ENCODE results near the gene DDOST.

DNA sequence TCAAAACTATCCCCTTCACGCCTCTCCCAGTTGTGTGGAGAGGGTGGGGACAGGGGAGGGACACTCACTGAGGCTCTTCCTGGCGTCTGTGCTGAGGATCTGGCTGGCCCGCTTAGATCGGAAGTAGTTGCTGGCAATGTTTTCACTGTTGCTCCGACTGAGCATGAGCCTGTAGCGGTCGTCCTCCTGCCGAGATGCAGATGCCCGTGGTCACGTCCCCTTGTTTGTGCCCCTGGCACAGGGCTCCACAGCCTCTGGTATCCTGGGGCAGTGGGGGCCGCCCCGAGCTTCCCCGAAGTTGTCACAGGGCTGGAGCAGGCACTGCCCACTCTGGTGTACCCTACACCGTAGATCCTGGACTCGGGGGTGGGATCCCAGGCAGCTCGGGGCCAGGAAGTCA is 5.0 kb upstream of the DDOST start:
- TF ChIP-seq, protein P1, sequence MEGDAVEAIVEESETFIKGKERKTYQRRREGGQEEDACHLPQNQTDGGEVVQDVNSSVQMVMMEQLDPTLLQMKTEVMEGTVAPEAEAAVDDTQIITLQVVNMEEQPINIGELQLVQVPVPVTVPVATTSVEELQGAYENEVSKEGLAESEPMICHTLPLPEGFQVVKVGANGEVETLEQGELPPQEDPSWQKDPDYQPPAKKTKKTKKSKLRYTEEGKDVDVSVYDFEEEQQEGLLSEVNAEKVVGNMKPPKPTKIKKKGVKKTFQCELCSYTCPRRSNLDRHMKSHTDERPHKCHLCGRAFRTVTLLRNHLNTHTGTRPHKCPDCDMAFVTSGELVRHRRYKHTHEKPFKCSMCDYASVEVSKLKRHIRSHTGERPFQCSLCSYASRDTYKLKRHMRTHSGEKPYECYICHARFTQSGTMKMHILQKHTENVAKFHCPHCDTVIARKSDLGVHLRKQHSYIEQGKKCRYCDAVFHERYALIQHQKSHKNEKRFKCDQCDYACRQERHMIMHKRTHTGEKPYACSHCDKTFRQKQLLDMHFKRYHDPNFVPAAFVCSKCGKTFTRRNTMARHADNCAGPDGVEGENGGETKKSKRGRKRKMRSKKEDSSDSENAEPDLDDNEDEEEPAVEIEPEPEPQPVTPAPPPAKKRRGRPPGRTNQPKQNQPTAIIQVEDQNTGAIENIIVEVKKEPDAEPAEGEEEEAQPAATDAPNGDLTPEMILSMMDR (IDR thresholded peaks at IDR 0.05): no peak
- no peak for TF ChIP-seq POLR2A (IDR thresholded peaks at IDR 0.05)

Measured in body of pancreas (tissue), 4 donors.